SK-N-SH treated with all-trans-retinoic acid at 6 μM for 48 hours (cell line): ENCODE results near the gene STC2.

ENCODE experiments used
- ATAC-seq: fragments of 200-7000 bp; cut with Tn5 transposase; 3 replicates; pipeline ENCODE4 v1.9.1; 2020; ENCODE audit warnings: mild to moderate bottlenecking, moderate library complexity
- ARNTL ChIP-seq: fragments of 450-650 bp; formaldehyde crosslinking; IDR thresholded peaks from 2 replicates; pipeline ENCODE4 v1.5.0; 2020; ENCODE audit warnings: low read depth, mild to moderate bottlenecking, moderate library complexity, borderline replicate concordance
- BACH2 ChIP-seq: fragments of 250-450 bp; sonication (Bioruptor Pico); IDR thresholded peaks from 2 replicates; pipeline ENCODE4 v1.9.0; 2021; ENCODE audit warnings: mild to moderate bottlenecking, borderline replicate concordance
- CREB5 ChIP-seq: fragments of 250-450 bp; sonication (Bioruptor Pico); IDR thresholded peaks from 2 replicates; pipeline ENCODE4 v1.5.1; 2020; ENCODE audit warnings: low read depth, mild to moderate bottlenecking, moderate library complexity
- CSDC2 ChIP-seq: fragments of 250-450 bp; sonication (Bioruptor Pico); IDR thresholded peaks from 2 replicates; pipeline ENCODE4 v1.5.0; 2020; ENCODE audit warnings: mild to moderate bottlenecking, moderate library complexity
- ESRRG ChIP-seq: fragments of 250-450 bp; sonication (Bioruptor Pico); IDR thresholded peaks from 2 replicates; pipeline ENCODE4 v1.6.1; 2021; ENCODE audit warnings: mild to moderate bottlenecking
- GLIS3 ChIP-seq: fragments of 250-450 bp; sonication (Bioruptor Pico); IDR thresholded peaks from 2 replicates; pipeline ENCODE4 v1.5.0; 2020; ENCODE audit warnings: mild to moderate bottlenecking, moderate library complexity
- ISL1 ChIP-seq: fragments of 250-450 bp; sonication (Bioruptor Pico); IDR thresholded peaks from 2 replicates; pipeline ENCODE4 v2.1.2; 2022; ENCODE audit warnings: mild to moderate bottlenecking, moderate library complexity
- OSR1 ChIP-seq: fragments of 250-450 bp; sonication (Bioruptor Pico); IDR thresholded peaks from 2 replicates; pipeline ENCODE4 v1.8.0; 2022; ENCODE audit warnings: moderate library complexity, mild to moderate bottlenecking, inconsistent platforms
- PATZ1 ChIP-seq: fragments of 250-450 bp; sonication (Bioruptor Pico); IDR thresholded peaks from 2 replicates; pipeline ENCODE4 v1.8.0; 2020; ENCODE audit warnings: mild to moderate bottlenecking, moderate library complexity, borderline replicate concordance
- PPARA ChIP-seq: fragments of 250-450 bp; sonication (Bioruptor Pico); IDR thresholded peaks from 2 replicates; pipeline ENCODE4 v1.5.0; 2020; ENCODE audit warnings: mild to moderate bottlenecking, borderline replicate concordance
- SNAI2 ChIP-seq: fragments of 250-450 bp; sonication (Bioruptor Pico); IDR thresholded peaks from 2 replicates; pipeline ENCODE4 v1.5.0; 2020; ENCODE audit warnings: mild to moderate bottlenecking, moderate library complexity
- TCF4 ChIP-seq: fragments of 250-450 bp; sonication (Bioruptor Pico); IDR thresholded peaks from 2 replicates; pipeline ENCODE4 v1.8.0; 2021; ENCODE audit warnings: mild to moderate bottlenecking, moderate library complexity, borderline replicate concordance
- TOX ChIP-seq: fragments of 250-450 bp; sonication (Bioruptor Pico); IDR thresholded peaks from 2 replicates; pipeline ENCODE4 v1.8.0; 2021; ENCODE audit warnings: mild to moderate bottlenecking, moderate library complexity, borderline replicate concordance
- TSHZ2 ChIP-seq: fragments of 250-450 bp; sonication (Bioruptor Pico); IDR thresholded peaks from 2 replicates; pipeline ENCODE4 v1.5.0; 2020; ENCODE audit warnings: mild to moderate bottlenecking, moderate library complexity
- ZC3H10 ChIP-seq: fragments of 250-450 bp; sonication (Bioruptor Pico); IDR thresholded peaks from 2 replicates; pipeline ENCODE4 v1.5.1; 2021; ENCODE audit warnings: mild to moderate bottlenecking, moderate library complexity
- ZFP3 ChIP-seq: fragments of 250-450 bp; sonication (Bioruptor Pico); IDR thresholded peaks from 2 replicates; pipeline ENCODE4 v1.5.0; 2020; ENCODE audit warnings: mild to moderate bottlenecking, moderate library complexity
- ZFP30 ChIP-seq: fragments of 450-650 bp; formaldehyde crosslinking; IDR thresholded peaks from 2 replicates; pipeline ENCODE4 v1.5.0; 2022; ENCODE audit warnings: mild to moderate bottlenecking, moderate library complexity
- ZNF565 ChIP-seq: fragments of 450-650 bp; formaldehyde crosslinking; conservative IDR thresholded peaks from 2 replicates; pipeline ENCODE4 v1.5.0; 2020; ENCODE audit warnings: low read depth, mild to moderate bottlenecking, moderate library complexity
- ZNF70 ChIP-seq: fragments of 450-650 bp; formaldehyde crosslinking; IDR thresholded peaks from 2 replicates; pipeline ENCODE4 v1.5.0; 2020; ENCODE audit warnings: mild to moderate bottlenecking, moderate library complexity
- ZNF8 ChIP-seq: fragments of 450-650 bp; formaldehyde crosslinking; IDR thresholded peaks from 2 replicates; pipeline ENCODE4 v1.5.0; 2020; ENCODE audit warnings: mild to moderate bottlenecking, moderate library complexity
- TF ChIP-seq, protein P1 (sequence below): fragments of 250-450 bp; sonication (Bioruptor Pico); IDR thresholded peaks from 2 replicates; pipeline ENCODE4 v1.8.0; 2021; ENCODE audit warnings: low read depth, mild to moderate bottlenecking, moderate library complexity, borderline replicate concordance

STC2 gene

GRCh38 chr5:173323106-173323798, 5.0 kb downstream of the STC2 start (continued):
- TF ChIP-seq PATZ1 (CRISPR knock-in tag) = no peak
- no peak for TF ChIP-seq TOX (CRISPR knock-in tag)
- no peak for TF ChIP-seq ISL1

GRCh38 chr5:173321886-173322285, 6.3 kb downstream of the STC2 start:
- ATAC-seq = no peak
- TF ChIP-seq ZFP30 (no peak), CREB5 (CRISPR knock-in tag) (no peak), OSR1 (CRISPR knock-in tag) (no peak), ZC3H10 (CRISPR knock-in tag) (no peak), ISL1 (no peak), ZFP3 (no peak), CSDC2 (CRISPR knock-in tag) (no peak), SNAI2 (CRISPR knock-in tag) (no peak), TSHZ2 (CRISPR knock-in tag) (no peak), BACH2 (no peak), ZNF8 (no peak), GLIS3 (CRISPR knock-in tag) (no peak)
- TF ChIP-seq, protein P1, sequence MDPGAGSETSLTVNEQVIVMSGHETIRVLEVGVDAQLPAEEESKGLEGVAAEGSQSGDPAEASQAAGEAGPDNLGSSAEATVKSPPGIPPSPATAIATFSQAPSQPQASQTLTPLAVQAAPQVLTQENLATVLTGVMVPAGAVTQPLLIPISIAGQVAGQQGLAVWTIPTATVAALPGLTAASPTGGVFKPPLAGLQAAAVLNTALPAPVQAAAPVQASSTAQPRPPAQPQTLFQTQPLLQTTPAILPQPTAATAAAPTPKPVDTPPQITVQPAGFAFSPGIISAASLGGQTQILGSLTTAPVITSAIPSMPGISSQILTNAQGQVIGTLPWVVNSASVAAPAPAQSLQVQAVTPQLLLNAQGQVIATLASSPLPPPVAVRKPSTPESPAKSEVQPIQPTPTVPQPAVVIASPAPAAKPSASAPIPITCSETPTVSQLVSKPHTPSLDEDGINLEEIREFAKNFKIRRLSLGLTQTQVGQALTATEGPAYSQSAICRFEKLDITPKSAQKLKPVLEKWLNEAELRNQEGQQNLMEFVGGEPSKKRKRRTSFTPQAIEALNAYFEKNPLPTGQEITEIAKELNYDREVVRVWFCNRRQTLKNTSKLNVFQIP (CRISPR knock-in tag) = no peak

DNA sequence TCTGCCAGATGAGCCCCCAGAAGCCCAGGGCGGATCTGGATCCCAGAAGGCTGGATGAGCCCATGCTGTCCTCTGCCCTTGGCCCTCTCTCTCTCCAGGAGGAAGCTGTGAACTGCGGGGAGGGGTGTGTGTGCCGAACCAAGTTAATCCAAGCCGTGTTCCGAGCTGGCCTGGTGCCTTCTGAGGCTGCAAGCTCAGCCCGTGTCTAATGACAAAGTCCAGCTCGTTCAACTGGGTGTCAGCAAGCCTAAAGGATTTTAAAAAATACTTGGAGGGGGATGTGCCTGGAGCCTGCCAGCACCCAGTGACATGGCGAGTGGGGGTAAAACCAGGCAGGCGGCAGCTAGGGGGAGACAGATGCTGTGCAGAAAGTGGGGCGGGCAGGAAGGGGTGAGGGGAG, 8.0 kb downstream of the STC2 start:
- TF ChIP-seq ARNTL (CRISPR knock-in tag) (no peak), GLIS3 (CRISPR knock-in tag) (no peak), TSHZ2 (CRISPR knock-in tag) (no peak), SNAI2 (CRISPR knock-in tag) (no peak), ZNF8 (no peak), CSDC2 (CRISPR knock-in tag) (no peak), TOX (CRISPR knock-in tag) (no peak), ISL1 (no peak), TCF4 (no peak), BACH2 (no peak), CREB5 (CRISPR knock-in tag) (no peak), ZFP30 (no peak), ZNF70 (no peak), ESRRG (CRISPR knock-in tag) (no peak), PATZ1 (CRISPR knock-in tag) (no peak), ZNF565 (no peak), OSR1 (CRISPR knock-in tag) (no peak), PPARA (no peak)
- TF ChIP-seq, protein P1 (CRISPR knock-in tag) = no peak
- no peak for ATAC-seq
